NCI-H460 (cell line): ENCODE measurements around the gene SLAMF8. TPM values are rescaled to one million over a fixed set of nuclear protein-coding genes. Genes with fewer than 3 reads are reported as not detected.

Experiments
- DNase-seq: peaks from one replicate; pipeline ENCODE4 v3.0.0-alpha.2; 2016; ENCODE audit warnings: low read depth; ENCODE audit errors: extremely low read depth
- small RNA-seq, 2 experiments: library from RNA; depleted of rRNA; stranded (forward); fragments of <200 nt; gene quantifications; one replicate each; pipeline ENCODE3, GENCODE V24; 2014
- total RNA-seq: library from RNA; depleted of rRNA; stranded (reverse); fragments of >200 nt; shearing (Covaris generic); gene quantifications from 2 replicates; pipeline ENCODE4 v1.2.3, GENCODE V29; 2014; rRNA removed

The SLAMF8 gene
- total RNA-seq, 1 experiment from 2014 or later: not detected

- DNase-seq: no peak
Measured at GRCh38 chr1:159868766-159869165, 42.1 kb downstream of the SLAMF8 start.

GRCh38 chr1:159869173-159869572, 42.5 kb downstream of the SLAMF8 start:
- DNase-seq: no peak

- no peak for DNase-seq
Measured at GRCh38 chr1:159869607-159870006, 42.9 kb downstream of the SLAMF8 start.

GRCh38 chr1:159870704-159871103, 44.0 kb downstream of the SLAMF8 start:
- DNase-seq: no peak

- DNase-seq: no peak
Measured at GRCh38 chr1:159872891-159873290, 46.2 kb downstream of the SLAMF8 start.

- DNase-seq: no peak
Measured at GRCh38 chr1:159873530-159874143, 47.0 kb downstream of the SLAMF8 start.

GRCh38 chr1:159877695-159878444, 51.2 kb downstream of the SLAMF8 start:
- no peak for DNase-seq

GRCh38 chr1:159879136-159879535, 52.5 kb downstream of the SLAMF8 start:
- DNase-seq: no peak

- DNase-seq: peak; percentile 21
Measured at GRCh38 chr1:159879977-159880376, 53.3 kb downstream of the SLAMF8 start.

- DNase-seq: no peak
Measured at GRCh38 chr1:159880430-159880829, 53.8 kb downstream of the SLAMF8 start.

- DNase-seq: peak; percentile 72
Measured at GRCh38 chr1:159881622-159882526, 55.2 kb downstream of the SLAMF8 start.

- no peak for DNase-seq
Measured at GRCh38 chr1:159882527-159882862, 55.8 kb downstream of the SLAMF8 start.

GRCh38 chr1:159883134-159883533, 56.5 kb downstream of the SLAMF8 start:
- DNase-seq: no peak

GRCh38 chr1:159884296-159884695, 57.6 kb downstream of the SLAMF8 start:
- no peak for DNase-seq

Small RNA genes within 50 kb of the gene (small RNA-seq; reads per million reads assigned to genes)
- 0 to 0.02 reads per million in 2 experiments for gene RF00570

Other genes with a start within 250 kb of the SLAMF8 start
- not detected in 2 replicates for gene APCS, start 239.0 kb upstream of the SLAMF8 start, total RNA-seq
- gene CRP, start 112.3 kb upstream of the SLAMF8 start, total RNA-seq: not detected in 2 replicates
- gene DUSP23, start 45.9 kb upstream of the SLAMF8 start, total RNA-seq: 2.0 and 4.8 TPM in 2 replicates
- gene FCRL6, start 24.5 kb upstream of the SLAMF8 start, total RNA-seq: not detected in 2 replicates
- gene VSIG8, start 35.8 kb downstream of the SLAMF8 start, total RNA-seq: 0.05 TPM in 1 of 2 replicates, not detected in the other
- 0.35 TPM in 1 of 2 replicates, not detected in the other for gene CFAP45, start 73.3 kb downstream of the SLAMF8 start, total RNA-seq
- 137 and 138 TPM in 2 replicates for gene TAGLN2, start 98.6 kb downstream of the SLAMF8 start, total RNA-seq
- gene IGSF9, start 118.7 kb downstream of the SLAMF8 start, total RNA-seq: not detected in 2 replicates
- gene SLAMF9, start 127.4 kb downstream of the SLAMF8 start, total RNA-seq: not detected in 2 replicates
- 6.9 and 7.2 TPM in 2 replicates for gene PIGM, start 205.1 kb downstream of the SLAMF8 start, total RNA-seq
- gene KCNJ10, start 243.3 kb downstream of the SLAMF8 start, total RNA-seq: not detected in 2 replicates